Uterus (tissue), 2 donors: ENCODE measurements around the gene VRK2.

Experiments used
- CTCF ChIP-seq, 4 experiments: fragments of 200-600 bp in 2 of 4; fragments of 450-650 bp in 2 of 4; sonication (generic) in 2 of 4; IDR thresholded peaks; one replicate each; pipeline ENCODE4 v1.5.1; 2016 to 2019; ENCODE audit warnings: antibody characterized with exemption in 4 of 4, mild to moderate bottlenecking in 2 of 4, moderate library complexity in 1 of 4
- POLR2A ChIP-seq, 2 donors: fragments of 450-650 bp; IDR thresholded peaks; one replicate each; pipeline ENCODE4 v1.6.1; 2016; ENCODE audit warnings: antibody characterized with exemption in 2 of 2, mild to moderate bottlenecking in 1 of 2, moderate library complexity in 1 of 2

DNA sequence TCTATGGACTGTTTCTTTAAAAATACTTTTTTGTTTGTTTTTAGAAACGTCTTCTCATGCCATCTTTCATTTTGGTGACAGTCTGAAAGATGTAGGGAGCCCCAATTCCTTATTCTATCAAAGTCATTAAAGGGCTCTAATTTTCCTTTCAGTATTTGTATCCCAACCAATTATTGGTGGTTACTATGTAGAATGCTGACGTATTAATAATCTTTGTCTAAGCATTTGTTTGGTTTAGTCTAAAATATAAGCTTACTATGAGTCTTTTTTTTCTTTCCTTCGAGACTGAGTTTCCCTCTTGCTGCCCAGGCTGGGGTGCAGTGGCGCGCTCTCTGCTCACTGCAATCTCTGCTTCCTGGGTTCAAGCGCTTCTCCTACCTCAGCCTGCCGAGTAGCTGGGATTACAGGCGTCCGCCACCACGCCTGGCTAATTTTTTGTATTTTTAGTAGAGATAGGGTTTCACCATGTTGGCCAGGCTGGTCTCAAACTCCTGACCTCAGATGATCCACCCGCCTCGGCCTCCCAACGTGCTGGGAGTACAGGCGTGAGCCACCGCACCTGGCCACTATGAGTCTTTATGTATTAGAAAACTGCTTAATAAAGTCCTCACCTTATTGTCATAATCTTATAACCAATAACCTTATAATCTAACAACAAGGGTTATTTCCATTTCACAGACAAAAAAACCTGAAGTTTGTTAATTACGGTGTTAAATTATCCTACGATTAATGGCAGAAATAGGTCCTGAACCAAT lies 849 bp upstream of the VRK2 start:
- TF ChIP-seq CTCF (IDR thresholded peaks at IDR 0.05), result no peak
- TF ChIP-seq POLR2A (IDR thresholded peaks at IDR 0.05), result no peak
